Mesodermal cell (in vitro differentiated cells): ENCODE data around the gene PPP1R26.

Experiments used
- H3K27ac ChIP-seq: 2 replicates; pipeline ENCODE4 v1.7.0; 2013; ENCODE audit warnings: mild to moderate bottlenecking, low read depth, low read length, moderate library complexity; ENCODE audit not compliant: severe bottlenecking
- H3K36me3 ChIP-seq: 2 replicates; pipeline ENCODE4 v1.7.1; 2013; ENCODE audit warnings: mild to moderate bottlenecking, low read length, moderate library complexity; ENCODE audit not compliant: control insufficient read depth, insufficient read depth
- H3K4me1 ChIP-seq: one replicate; pipeline ENCODE4 v1.7.1; 2013; ENCODE audit warnings: mild to moderate bottlenecking, low read length; ENCODE audit not compliant: insufficient read depth, control insufficient read depth, poor library complexity, severe bottlenecking
- H3K4me3 ChIP-seq: 2 replicates; pipeline ENCODE4 v1.7.0; 2013; ENCODE audit warnings: low read length, control low read depth, mild to moderate bottlenecking; ENCODE audit not compliant: insufficient read depth, poor library complexity, severe bottlenecking; ENCODE audit errors: extremely low read depth
- H3K9me3 ChIP-seq: 2 replicates; pipeline ENCODE4 v1.7.1; 2013; ENCODE audit warnings: mild to moderate bottlenecking, low read length, moderate library complexity; ENCODE audit not compliant: control insufficient read depth
- WGBS, 2 experiments: methylation state at CpG; one replicate each; pipeline ENCODE4 v1.1.5; 2013; ENCODE audit warnings: missing lambda C conversion rate in 2 of 2; ENCODE audit not compliant: insufficient coverage in 2 of 2; 5-methylcytosine and 5-hydroxymethylcytosine counted together

The PPP1R26 gene

GRCh38 chr9:135519179-135519971 lies 39.8 kb downstream of the PPP1R26 start:
- no peaks in the 10 kb centered on the region for H3K9me3 ChIP-seq
- H3K4me3 ChIP-seq, result no peak overlapping the region
- H3K4me1 ChIP-seq, result peaks cover 18% of the 10 kb centered on the region
- 90 to 96% methylated on average over 8 to 9 of the region's 10 CpGs for WGBS, 2 experiments
- H3K27ac ChIP-seq, result no peak overlapping the region
- no peaks in the 10 kb centered on the region for H3K36me3 ChIP-seq

- Histone ChIP-seq H3K4me1 (peaks cover 18% of the 10 kb centered on the region), H3K36me3 (no peaks in the 10 kb centered on the region), H3K4me3 (no peak within 1 kb of the TSS), H3K27ac (no peak within 1 kb of the TSS), H3K9me3 (no peaks in the 10 kb centered on the region)
- 90 to 93% methylated on average over 6 to 12 of the region's 18 CpGs for WGBS, 2 experiments
Measured at GRCh38 chr9:135520916-135521607, 41.5 kb downstream of the PPP1R26 start, which contains the start of gene LCN1. Gene LCN1 (plus strand): TSS chr9:135521440. CDS start chr9:135521498, 58 bp downstream.

DNA sequence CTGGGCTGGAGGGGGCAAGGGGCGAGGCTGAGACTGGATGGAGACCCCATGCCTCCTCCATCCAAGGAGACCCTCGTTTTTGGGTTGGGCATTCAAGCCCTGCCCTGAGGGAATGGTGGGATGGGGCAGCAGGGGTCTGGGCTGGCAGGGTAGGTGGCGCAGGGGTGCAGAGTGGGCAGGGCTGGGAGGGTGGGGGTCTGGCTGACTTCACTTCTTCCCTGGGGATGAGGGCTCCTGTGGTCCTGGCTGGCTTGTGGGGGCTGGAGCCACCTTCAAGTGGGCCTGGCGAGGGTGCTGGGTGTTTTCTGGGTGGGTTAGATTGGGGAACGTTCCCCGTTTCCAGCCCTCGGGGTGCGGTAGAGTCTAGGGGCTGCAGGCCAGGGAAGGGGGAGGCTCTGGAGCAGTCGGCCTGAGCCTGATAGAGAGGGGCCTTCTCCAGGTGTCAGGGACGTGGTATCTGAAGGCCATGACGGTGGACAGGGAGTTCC lies 42.1 kb downstream of the PPP1R26 start:
- no peak overlapping the region for H3K4me3 ChIP-seq
- H3K4me1 ChIP-seq, result peaks cover 21% of the 10 kb centered on the region
- H3K27ac ChIP-seq, result no peak overlapping the region
- H3K9me3 ChIP-seq, result no peaks in the 10 kb centered on the region
- no peaks in the 10 kb centered on the region for H3K36me3 ChIP-seq
- 60 to 100% methylated on average over 1 to 2 of the region's 11 CpGs for WGBS, 2 experiments

DNA sequence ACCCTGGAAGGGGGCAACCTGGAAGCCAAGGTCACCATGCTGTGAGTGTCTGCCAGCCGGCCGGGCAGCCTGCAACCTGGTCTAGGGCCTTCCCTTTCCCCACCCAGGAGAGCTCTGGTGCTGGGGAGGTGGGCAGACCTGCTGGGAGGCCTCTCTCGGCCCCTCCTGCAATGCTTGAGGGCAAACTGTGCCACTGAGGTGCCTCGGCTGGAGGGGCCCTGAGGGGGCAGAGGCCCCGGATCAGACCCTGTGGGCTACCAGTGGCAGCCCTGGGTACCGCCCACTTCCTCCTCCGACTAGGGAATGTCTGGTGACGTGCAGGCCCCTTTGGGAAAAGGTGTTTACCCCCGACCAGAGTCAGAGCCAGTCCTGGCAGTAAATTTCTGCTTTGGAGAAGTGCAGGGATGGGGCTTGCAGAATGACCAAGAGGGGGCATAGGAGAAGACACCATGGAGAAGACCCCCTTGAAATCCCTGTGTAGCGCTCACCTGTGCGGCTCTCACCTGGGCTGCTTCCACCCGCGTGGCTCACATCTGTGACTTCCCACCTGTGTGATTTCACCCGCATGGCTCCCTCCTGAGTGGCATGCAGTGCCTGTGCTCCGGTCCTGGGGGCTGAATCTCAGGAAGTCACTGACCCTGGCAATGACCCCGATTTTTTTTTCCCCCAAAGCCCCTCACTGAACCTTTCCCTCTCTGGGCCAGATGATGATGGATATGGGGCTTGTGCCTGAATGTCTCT lies 42.7 kb downstream of the PPP1R26 start:
- WGBS, 2 experiments, result 89 to 92% methylated on average over 13 of the region's 16 CpGs

GRCh38 chr9:135522931-135523330 lies 43.3 kb downstream of the PPP1R26 start:
- WGBS, 2 experiments, result 83 to 92% methylated on average over 12 to 17 of the region's 17 CpGs
- H3K4me1 ChIP-seq, result peaks cover 26% of the 10 kb centered on the region
- no peak overlapping the region for H3K27ac ChIP-seq
- no peaks in the 10 kb centered on the region for H3K9me3 ChIP-seq
- H3K4me3 ChIP-seq, result no peak overlapping the region
- no peaks in the 10 kb centered on the region for H3K36me3 ChIP-seq

More for the DNA sequence above, 42.7 kb downstream of the PPP1R26 start:
- Histone ChIP-seq H3K27ac (no peak overlapping the region), H3K9me3 (no peaks in the 10 kb centered on the region), H3K36me3 (no peaks in the 10 kb centered on the region), H3K4me3 (no peak overlapping the region), H3K4me1 (peaks cover 26% of the 10 kb centered on the region)

DNA sequence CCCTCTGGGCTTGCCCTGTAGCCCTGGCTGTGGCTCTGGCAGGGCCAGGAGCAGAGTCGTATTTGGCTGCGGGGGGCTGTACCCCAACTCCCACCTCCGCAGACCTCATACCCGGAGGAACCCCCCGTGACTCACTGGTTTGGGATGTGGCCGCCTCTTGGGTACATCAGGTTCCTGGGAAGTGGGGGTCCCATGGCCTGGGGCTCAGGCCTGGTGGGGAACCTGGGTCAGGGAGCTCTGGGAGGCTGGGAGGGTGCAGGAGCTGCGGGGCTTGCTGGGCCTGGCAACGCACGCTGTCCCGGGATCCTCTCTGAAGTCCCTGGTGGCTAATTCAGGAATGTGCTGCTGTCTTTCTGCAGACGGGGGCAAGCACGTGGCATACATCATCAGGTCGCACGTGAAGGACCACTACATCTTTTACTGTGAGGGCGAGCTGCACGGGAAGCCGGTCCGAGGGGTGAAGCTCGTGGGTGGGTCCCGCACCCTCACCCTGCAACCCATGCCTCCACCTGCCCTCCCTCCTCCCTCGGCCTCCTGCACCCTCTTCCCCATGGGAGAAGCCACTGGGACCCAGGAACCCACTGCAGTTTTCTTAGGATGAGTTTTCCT lies 44.0 kb downstream of the PPP1R26 start:
- WGBS, 2 experiments, result 90% methylated on average over 14 to 18 of the region's 21 CpGs
- H3K36me3 ChIP-seq, result no peaks in the 10 kb centered on the region
- peaks cover 26% of the 10 kb centered on the region for H3K4me1 ChIP-seq
- no peaks in the 10 kb centered on the region for H3K9me3 ChIP-seq
- peak overlapping the region; percentile 41 for H3K27ac ChIP-seq
- H3K4me3 ChIP-seq, result no peak overlapping the region

DNA sequence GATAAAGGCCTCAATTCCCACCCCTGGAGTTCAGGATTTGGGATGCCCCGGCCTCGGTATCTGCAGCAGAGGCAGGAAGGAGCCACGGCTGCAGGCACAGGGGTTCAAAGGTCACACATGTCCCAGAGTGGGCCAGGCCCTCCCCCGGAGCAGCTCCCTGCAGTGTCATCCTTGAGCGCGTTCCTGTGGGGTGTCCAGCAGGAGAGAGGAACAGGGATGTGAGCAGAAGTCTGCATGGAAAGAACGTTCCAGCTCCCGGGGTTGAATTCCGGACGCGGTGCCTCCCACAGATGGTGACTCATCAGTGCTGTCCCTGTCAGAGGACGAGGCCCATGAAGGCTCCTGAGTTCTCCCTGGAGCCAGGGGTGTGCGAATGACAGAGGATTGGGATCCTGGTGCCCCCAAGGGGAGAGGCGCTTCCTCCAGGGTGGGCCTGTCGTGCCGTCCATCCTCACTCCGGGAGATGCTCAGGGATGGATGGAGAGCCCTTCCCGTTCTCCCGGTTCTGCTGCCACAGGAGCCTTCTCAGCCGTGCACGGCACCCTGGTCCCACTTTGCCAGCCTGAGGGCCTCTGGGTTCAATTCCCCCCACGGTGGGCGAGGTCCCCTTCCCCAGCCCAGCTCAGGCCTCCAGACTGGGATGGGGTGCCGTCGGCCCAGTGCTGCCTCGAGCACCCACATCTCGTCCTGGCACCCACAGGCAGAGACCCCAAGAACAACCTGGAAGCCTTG lies 44.7 kb downstream of the PPP1R26 start:
- Histone ChIP-seq H3K36me3 (no peaks in the 10 kb centered on the region), H3K9me3 (no peaks in the 10 kb centered on the region), H3K27ac (peak overlapping the region; percentile 41), H3K4me3 (no peak overlapping the region), H3K4me1 (peaks cover 26% of the 10 kb centered on the region)
- 85 to 88% methylated on average over 24 to 27 of the region's 27 CpGs for WGBS, 2 experiments

DNA sequence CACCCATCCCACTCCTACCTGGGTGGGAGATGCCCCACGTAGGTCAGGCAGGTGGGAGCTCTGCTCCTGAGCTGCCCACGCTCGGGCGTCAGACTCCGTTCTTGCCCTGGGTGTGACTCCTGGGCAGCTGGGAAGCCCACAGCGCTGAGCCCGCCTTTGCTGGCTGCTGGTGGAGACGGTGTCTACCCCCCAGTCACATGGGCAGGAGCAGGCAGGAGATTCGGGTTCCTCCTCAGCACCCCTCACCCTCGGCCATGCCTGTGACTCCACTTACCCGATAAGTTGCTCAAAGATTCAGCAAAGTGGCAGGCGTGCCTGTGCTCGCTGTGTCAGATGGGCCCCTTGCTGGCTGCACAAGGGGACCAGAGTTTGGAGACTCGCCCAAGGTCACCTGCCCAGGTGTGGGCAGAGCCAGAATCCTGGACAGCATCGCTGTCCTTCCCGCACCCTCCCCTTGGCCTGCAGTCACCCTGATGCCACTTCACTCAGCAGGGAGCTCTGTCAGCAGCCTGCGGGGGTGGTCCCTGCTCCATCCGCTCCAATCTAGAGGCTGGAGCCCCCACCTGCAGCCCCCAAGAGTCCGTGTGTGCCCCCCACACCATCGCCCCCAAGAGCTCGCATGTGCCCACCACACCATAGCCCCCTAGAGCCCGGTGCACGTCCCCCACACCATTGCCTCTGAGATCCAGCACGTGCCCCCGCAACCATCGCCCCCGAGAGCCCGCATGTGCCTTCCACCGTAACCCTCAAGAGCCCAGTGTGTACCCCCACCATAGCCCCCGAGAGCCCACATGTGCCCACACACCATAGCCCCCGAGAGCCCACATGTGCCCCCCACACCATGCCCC lies 45.9 kb downstream of the PPP1R26 start:
- no peak overlapping the region for H3K4me3 ChIP-seq
- H3K27ac ChIP-seq, result no peak overlapping the region
- no peaks in the 10 kb centered on the region for H3K9me3 ChIP-seq
- H3K36me3 ChIP-seq, result no peaks in the 10 kb centered on the region
- H3K4me1 ChIP-seq, result peaks cover 26% of the 10 kb centered on the region
- WGBS, 2 experiments, result 86 to 92% methylated on average over 16 to 18 of the region's 31 CpGs

- Histone ChIP-seq H3K4me3 (no peak overlapping the region), H3K4me1 (peaks cover 26% of the 10 kb centered on the region), H3K36me3 (no peaks in the 10 kb centered on the region), H3K9me3 (no peaks in the 10 kb centered on the region), H3K27ac (no peak overlapping the region)
- 85% methylated on average over 4 of the region's 11 CpGs; no CpG with 5 or more reads in 1 of the 2 experiments for WGBS, 2 experiments
Measured at GRCh38 chr9:135526089-135526729, 46.6 kb downstream of the PPP1R26 start.
